Mucosa of gallbladder (tissue), 1 donor: ENCODE data around the gene WDR86. TPM values are rescaled to one million over a fixed set of nuclear protein-coding genes. Genes with fewer than 3 reads are reported as not detected.

Experiments
- DNase-seq: peaks from one replicate; pipeline ENCODE4 v3.0.0-alpha.2; 2020; ENCODE audit warnings: low spot score
- total RNA-seq: library from RNA; stranded (reverse); gene quantifications from one replicate; pipeline ENCODE4 v1.2.1, GENCODE V29; 2021
- donor health status: DM: no; HTN: no; CAD: no.

WDR86 gene
- total RNA-seq, 1 donor from 2014 or later: 2.9 TPM

DNA sequence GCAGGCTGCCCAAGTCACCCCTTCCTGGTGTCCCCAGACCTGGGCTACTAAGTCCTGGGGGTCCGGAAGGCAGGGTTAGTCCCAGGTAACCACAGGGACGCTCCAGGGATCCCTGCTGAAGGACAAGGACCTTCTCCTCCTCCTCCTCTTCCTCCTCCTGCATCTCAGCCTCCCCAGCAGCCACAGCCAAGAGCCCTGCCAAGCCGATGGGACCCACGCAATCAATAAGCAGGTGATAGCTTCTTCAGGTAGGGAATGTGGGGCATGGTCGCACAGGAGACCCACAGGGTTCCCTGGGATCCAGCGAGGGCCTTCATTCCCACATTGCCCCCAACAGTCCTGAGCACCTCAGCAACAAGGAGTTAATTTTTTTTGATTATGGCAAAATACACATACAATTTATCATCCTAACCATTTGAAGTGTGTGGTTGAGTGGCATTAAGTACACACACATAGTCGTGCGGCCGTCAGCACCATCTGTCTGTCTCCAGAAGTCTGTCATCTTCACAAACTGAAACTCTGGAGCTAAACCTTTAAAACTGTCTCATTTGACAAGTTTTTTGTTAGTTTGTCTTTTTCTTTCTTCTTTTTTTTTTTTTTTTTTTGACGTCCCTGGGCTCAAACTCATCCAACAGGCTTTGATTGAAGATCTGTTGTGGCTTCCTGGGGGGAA lies 18.0 kb upstream of the WDR86 start:
- no peak for DNase-seq

DNA sequence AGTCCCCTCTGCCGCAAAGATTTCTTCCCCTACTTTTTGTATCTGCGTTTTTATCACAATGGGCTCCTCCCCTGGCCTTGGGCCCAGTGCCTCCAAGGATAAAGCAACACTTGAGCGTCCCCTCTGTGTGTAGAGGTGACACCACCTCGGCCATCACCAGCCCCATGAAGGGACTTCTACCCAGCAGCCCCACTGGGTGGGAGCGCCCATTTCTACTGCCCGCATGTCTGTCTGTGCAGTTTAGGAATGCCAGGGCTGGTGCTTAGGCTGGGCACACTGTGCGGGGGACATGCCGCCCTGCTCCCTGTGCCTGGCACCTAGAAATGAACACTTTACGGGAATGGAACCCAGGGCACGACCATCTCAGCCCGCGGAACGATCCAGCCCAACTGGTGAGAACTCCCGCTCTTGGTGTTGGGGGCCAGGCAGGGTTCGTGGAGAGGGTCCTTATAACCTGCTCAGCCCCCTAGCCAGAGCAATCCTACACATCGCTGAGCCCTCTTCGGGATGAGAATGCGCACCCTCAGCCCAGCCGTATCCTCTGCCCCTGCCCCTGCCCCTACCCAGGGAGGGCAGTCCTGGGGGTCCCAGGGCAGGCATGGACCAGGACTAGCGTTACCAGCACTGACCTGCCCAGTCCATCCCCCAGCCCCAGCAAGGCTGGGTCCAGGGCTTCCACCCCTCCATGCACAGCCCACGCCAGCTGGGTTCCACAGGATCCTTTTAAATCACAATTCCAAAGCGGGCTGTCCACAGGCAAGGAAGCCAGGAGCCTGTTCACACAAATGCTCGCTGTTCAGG lies 17.3 kb upstream of the WDR86 start:
- DNase-seq: no peak

DNA sequence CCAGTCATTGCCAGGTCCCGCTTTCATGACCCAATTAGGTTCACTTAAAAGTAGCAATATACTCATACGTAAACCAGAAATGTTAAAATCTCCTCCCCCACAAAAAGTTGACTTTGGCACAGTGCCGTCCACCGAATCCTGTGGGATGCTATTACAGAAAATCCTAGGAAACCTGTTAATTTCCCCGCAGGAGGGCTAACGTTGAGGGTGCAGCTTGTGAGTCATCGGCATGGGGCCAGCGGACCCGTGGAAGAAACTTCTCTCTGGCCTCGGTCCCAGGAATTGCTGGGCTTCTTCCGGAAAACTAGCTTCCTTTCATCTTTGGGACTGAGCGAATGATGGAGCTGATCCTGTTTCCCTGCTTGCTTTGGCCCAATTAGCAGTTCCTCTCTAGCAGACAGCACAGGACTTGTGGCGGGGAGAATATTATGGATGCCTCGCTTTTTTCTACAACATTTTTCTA lies 16.6 kb upstream of the WDR86 start:
- DNase-seq: peak; percentile 76

DNA sequence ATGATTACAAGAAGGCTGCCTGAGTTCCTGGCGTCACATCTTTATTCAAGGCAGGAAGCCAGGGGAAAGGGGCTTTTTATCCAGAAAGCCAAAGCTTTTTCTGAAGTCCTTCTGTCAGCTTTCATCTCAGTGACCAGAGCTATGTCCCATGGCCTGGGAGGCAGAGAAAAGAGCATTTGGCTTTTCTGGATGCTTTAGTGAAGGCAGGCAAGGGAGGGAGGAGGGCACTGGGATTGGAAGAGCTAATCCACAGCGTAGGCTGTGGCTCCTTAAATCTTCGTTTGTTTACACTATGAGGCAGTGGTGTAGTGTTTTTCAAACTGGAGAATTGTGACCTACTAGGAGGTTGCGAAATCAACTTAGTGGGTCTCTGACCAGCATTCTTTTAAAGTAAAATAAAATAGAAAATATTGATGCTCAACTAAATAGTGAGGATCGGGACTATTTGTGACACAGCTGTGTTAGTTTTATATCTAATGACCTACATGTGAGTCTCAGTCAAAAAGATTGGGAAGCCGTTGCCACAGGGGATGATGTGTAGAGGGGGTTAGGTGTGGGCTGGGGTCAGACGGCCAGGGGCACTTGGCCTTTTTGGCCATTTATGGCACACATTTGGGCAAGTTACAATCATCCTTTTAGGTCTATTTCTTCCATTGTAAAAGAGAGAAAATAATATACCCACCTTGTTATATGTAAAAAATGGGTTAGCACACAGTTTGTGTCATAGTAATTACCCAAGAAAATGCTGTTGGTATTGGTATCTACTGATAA lies 16.0 kb upstream of the WDR86 start:
- peak; percentile 42 for DNase-seq

GRCh38 chr7:151424799-151425198 lies 15.0 kb upstream of the WDR86 start:
- no peak for DNase-seq

DNA sequence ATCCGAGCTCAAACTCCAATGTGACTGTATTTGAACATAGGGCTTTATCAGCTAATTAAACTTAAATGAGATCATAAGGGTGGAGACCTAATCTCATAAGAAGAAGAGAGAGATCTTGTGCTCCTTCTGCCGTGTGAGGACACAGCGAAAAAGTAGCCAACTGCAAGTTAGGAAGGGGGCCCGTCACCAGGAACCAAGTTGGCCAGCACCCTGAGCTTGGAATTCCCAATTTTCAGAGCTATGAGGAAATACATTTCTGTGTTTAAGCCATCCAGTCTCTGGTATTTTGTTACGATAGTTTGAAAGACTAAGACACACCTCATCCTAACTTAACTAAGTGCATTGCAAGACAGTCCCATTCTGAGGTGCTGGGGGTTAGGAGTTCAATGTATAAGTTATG lies 14.1 kb upstream of the WDR86 start:
- no peak for DNase-seq

- no peak for DNase-seq
These were observed 13.4 kb upstream of the WDR86 start for GRCh38 chr7:151423226-151423625.

GRCh38 chr7:151422212-151422611 lies 12.4 kb upstream of the WDR86 start:
- DNase-seq: no peak

DNA sequence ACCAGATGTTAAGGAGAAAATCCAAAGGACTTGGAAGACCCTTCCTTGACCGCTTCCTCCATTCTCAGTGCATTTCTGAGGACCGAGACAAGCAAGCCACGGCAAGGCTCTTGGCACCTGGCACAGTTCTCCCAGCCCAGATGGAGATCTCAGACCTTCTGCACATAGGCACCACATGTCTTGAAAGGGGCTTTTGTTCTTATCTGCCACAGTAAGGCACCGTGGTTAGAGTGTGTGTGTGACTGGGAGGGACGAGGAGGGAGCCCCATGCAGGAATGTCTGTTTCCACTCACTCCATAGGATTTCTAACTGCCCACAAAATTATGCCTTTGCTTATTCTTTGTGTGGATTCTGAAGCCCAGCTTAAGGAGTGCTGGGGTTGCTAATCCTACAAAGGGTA lies 10.3 kb upstream of the WDR86 start:
- DNase-seq: no peak

DNA sequence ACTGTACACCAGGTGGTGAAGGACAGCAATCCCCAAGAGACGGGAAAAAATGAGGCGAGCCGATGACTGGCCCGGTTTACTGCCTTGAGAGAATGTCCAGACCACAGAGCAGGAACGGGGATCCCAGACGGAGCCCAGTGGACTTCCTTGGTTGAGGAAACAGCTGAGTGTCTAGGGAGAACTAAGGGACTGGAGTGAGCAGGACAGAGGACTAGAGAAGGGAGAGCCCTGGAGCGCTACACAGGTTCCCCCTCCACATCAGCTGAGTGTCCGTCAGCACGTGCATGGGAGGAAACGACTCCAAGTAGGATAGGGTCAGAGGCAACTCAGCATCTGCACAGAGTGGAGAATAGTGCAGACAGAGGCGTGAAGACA lies 7.1 kb upstream of the WDR86 start:
- DNase-seq: no peak

DNA sequence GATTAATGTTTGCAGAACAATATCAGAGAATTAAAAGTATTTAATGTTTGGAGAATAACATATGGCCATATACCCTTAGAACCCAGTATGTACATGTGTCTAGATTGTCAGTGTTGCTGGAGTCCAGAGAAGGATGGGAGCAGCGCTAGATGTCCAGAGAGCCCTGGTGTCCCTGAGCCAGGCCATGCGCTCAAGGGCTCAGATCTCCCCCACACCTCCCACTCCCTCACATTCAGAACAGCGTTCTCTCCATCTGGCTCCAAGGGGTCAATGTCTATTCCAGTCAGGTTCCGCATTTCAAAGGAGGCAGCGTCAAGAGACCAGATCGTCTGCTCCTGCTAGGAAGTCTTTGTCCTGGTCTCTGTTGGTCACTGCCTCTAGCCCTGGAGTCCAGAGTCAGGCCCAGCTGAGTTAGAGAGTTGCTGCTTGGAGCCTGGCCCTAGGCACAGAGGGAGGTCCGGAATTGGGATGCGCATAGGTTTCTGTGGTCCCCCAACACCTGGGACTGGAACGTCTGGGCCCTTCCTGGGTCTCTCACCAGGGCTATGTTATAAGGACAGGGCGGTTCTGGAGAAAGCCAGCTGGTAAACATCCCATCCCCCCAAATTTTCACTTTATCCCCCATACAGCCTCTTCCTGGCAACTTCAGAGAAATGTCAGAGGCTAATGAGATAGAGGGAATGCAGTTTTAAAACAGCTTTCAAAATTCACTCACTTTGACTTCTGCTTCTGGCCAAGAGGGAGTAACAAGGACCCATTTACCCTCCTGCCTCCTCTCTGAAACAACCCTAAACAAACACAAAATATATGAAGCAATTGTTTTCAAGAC lies 6.5 kb upstream of the WDR86 start:
- DNase-seq: no peak

DNA sequence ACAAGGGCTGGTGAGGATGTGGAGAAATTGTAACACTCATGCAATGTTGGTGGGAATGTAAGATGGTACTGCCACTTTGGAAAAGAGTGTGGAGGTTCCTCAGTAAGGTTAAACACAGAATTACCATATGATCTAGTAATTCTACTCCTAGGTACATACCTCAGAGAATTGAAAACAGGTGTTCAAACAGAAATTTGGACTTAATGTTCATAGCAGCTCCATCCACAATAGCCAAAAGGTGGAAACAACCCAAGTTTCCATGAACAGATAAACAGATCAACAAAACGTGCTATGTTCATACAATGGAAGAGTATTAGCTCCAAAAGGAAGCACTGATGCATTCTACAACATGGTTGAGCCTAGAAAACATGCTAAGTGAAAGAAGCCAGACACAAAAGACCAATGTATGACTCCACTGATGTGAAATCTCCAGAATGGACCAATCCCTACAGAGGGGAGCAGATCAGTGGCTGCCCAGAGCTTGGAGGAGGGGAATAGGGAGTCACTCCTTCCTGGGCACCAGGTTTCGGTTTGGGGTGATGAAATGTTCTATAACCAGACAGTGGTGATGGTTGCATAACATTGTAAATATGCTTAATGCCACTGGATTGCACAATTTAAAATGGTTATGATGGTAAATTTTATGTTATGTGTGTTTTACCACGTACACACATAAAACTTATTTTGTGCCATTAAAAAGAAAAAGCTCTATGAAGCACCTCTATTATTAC lies 5.7 kb upstream of the WDR86 start:
- DNase-seq: no peak

DNA sequence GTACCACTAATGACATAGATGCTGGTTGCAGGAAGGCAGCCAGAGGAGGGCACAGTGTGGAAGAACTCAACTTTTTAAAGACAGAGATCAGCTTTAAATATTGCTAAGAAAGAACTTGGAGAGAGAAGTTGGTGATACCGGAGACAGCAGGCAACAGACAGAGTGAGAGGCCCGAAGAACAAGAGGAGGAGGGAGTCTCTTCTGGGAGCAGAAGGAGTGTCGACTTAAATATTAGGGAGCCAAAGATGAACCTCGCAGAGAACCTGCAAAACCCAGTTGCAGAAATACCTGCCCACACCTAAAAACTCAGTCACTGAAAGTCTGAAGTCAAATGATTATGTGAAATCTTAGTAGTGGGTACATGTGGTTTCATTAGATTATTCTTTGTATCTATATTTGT lies 3.4 kb upstream of the WDR86 start:
- DNase-seq: no peak

GRCh38 chr7:151412318-151412717 lies 2.5 kb upstream of the WDR86 start:
- no peak for DNase-seq

- DNase-seq: no peak
These were observed 1.7 kb upstream of the WDR86 start for GRCh38 chr7:151411551-151411950.

DNA sequence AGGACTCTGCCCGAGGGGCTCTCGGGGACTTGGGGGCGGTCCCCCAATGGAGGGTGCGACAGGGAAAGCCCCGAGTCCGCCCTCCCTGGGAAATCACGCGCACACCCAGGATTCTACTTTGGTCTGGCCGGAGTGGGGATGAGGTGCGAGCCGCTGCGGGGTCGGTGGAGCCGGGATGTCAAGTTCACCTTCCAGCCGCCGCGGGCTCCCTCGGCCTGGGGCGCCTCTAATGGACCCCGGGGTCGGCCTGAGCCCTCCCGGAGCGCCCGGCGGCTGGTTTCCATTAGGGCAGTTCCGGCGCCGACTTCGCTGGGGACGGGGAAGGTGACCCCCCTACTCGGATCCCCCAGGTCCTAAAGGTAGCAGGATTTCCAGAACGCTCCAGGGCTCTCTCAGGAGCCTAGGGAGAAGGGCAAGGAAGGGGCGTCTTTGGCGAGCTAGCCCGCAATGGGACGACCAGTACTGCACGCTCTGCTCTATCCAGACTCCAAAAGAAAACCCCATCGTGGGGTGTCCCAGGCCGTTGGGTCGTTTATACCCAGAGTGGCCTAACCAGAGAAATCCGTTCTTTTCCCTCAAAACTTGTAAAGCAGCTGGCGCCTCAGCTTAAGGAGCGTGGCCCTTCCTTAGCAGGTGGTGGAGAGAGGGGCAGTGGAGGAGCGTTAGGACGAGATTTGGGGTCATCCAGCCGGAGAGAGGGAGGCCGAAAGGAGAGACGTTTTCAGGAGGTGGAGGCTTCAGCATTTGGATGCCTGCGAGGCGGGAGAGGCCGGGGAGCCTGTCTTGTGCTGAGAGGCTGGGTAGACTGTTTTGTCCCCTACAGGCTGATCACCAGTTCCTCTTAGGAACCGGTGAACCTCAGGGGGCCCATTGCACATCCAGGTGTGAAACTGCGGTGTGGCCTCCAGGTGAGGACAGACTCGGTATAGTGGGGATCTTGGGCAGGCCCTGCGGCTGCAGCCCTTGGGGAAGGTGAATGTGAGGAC lies 860 bp upstream of the WDR86 start:
- DNase-seq: no peak

DNA sequence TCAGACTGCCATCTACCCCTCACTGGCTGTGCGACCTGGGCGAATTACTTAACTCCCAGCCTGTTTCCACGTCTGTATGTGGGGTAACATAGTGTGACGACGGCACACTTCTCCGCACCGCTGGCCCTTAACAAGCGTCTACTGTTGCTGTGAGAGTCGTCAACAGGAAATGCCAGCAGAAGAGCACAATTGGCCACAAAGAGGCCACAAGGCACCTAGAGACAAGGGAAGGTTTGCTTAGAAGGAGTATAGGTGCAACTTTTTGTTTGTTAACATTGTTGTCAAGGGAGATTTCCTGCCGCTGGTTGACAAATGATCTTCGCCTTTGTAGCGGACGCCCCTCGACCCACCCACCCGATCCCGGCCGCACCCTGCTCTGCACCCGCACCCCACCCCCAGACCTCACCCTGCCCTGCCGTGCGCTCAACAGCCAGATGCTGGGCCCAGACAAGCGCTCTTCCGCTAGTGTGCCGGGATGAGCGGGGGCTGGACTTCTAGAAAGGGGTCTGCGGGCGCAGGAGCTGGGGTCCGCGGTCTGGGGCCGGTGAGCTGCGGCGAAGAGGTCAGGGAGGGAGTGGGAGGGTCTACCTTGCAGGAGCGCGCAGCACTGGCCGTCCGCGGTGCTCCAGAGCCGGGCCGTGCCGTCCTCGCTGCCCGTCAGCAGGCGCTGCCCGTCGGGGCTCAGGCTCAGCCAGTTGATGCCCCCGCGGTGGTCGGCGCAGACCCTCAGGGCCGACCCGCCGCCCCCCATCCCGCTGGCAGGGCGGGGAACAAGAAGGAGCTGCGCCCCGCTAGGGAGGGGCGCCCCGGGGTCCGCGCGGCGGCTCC lies 785 bp downstream of the WDR86 start:
- peak; percentile 27 for DNase-seq

DNA sequence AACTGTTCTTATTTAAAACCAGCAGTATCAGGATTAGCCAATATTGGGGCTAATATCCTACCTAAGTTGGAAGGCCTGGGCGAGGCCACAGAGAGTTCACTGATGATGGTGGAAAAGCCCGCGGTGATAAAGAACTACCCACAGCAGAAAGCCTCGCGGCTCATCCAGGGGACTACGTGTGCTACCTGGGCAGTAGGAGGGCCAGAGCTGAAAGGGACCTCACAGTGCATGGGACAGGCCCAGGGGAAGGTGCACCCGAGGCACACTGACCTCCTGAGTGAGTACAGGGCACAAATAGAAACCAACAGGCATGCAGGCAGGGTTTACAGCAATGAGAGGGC lies 1.4 kb downstream of the WDR86 start:
- no peak for DNase-seq
